ENCODE results near the gene HTR2A.

DNA sequence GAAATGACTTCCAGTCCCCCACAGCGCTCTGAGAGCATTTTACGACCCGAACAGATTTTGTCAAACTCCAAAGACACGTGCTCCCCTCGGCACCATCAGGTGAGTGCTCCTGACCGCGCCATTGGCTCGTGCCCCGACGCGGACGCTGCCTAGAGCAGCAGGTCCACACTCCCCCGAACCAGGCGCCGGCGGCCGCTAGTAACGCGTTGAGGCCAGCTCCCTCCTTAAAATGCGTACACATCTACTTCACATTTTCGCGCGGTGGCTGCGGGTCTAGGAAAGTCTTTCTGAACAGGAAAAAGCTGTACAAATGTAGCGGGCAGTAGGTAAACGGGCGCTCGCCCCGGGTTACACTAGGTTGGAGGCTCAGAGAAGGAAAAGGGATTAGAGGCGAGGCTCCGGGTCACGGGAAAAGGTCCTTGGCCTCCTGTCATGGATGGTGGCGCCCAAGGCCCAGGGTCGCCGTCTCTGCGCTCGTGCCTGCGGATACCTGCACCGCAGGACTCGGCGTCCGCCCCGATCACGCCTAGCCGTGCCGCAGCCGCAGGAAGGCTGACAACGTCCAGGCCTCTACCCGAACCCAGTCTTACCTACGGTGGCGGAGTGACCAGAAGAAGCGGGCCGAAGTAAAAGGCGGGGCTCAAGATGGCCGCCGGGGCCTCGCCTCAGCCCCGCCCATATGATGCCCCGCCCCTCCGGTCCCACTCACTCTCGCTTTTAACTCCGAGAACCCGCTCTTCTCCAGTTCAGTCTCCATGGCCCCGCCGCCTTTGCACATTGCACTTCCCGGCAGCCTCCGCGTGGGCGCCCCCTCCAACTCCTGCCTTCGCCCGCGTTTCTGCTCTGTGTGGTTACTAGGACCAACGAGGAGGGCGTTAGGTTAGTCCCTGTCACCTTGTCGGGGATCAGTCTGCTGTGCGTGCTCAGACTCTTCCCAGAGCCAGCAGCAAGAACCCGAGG is 100.1 kb downstream of the HTR2A start, which contains the start of gene ESD:
- TF ChIP-seq, protein P1, sequence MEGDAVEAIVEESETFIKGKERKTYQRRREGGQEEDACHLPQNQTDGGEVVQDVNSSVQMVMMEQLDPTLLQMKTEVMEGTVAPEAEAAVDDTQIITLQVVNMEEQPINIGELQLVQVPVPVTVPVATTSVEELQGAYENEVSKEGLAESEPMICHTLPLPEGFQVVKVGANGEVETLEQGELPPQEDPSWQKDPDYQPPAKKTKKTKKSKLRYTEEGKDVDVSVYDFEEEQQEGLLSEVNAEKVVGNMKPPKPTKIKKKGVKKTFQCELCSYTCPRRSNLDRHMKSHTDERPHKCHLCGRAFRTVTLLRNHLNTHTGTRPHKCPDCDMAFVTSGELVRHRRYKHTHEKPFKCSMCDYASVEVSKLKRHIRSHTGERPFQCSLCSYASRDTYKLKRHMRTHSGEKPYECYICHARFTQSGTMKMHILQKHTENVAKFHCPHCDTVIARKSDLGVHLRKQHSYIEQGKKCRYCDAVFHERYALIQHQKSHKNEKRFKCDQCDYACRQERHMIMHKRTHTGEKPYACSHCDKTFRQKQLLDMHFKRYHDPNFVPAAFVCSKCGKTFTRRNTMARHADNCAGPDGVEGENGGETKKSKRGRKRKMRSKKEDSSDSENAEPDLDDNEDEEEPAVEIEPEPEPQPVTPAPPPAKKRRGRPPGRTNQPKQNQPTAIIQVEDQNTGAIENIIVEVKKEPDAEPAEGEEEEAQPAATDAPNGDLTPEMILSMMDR (IDR thresholded peaks at IDR 0.05), result no peak
- no peak for TF ChIP-seq POLR2A (IDR thresholded peaks at IDR 0.05)

Data from testis (tissue), 2 donors.